Dermis microvascular lymphatic vessel endothelial cell (primary cell): ENCODE results near the gene SHLD2. TPM values are rescaled to one million over a fixed set of nuclear protein-coding genes. Genes with fewer than 3 reads are reported as not detected.
A peak's percentile ranks its signal among the peaks of the same experiment; 100 is the strongest.
"Not testable (repeated sequence)": the region's sequence is repeated elsewhere in the genome, so short reads cannot be mapped to it uniquely, and the experiment has no call there.

Experiments
- DNase-seq, 2 donors: peaks; one replicate each; pipeline versions ENCODE4 v3.0.0 to v3.0.0-alpha.2; 2010; ENCODE audit warnings: low read depth in 2 of 2
- total RNA-seq: library from RNA; depleted of rRNA; stranded (reverse); fragments of >200 nt; gene quantifications from 2 replicates; pipeline ENCODE4 v1.2.1, GENCODE V29; 2014

SHLD2 gene
- total RNA-seq, 1 donor from 2014 or later = 17.6 TPM

- DNase-seq = not testable (repeated sequence)
These were observed 47.5 kb downstream of the SHLD2 start for GRCh38 chr10:87142230-87143108.

GRCh38 chr10:87143109-87143418 is 48.1 kb downstream of the SHLD2 start:
- DNase-seq = not testable (repeated sequence)

- not testable (repeated sequence) for DNase-seq
These were observed 50.6 kb downstream of the SHLD2 start for GRCh38 chr10:87145598-87145997.

- not testable (repeated sequence) for DNase-seq
These were observed 54.1 kb downstream of the SHLD2 start for GRCh38 chr10:87149020-87149609.

- not testable (repeated sequence) for DNase-seq
These were observed 56.5 kb downstream of the SHLD2 start for GRCh38 chr10:87151516-87151915.

GRCh38 chr10:87156841-87157240 is 61.8 kb downstream of the SHLD2 start:
- DNase-seq = not testable (repeated sequence)

- DNase-seq = not testable (repeated sequence)
These were observed 62.8 kb downstream of the SHLD2 start for GRCh38 chr10:87157821-87158220.

- not testable (repeated sequence) for DNase-seq
These were observed 67.8 kb downstream of the SHLD2 start for GRCh38 chr10:87162703-87163293.

GRCh38 chr10:87163414-87163813 is 68.4 kb downstream of the SHLD2 start:
- not testable (repeated sequence) for DNase-seq

GRCh38 chr10:87169857-87170256 is 74.9 kb downstream of the SHLD2 start:
- not testable (repeated sequence) for DNase-seq

- not testable (repeated sequence) for DNase-seq
These were observed 75.7 kb downstream of the SHLD2 start for GRCh38 chr10:87170705-87171104.

- not testable (repeated sequence) for DNase-seq
These were observed 76.7 kb downstream of the SHLD2 start for GRCh38 chr10:87171670-87172069.

- not testable (repeated sequence) for DNase-seq
These were observed 77.2 kb downstream of the SHLD2 start for GRCh38 chr10:87172178-87172577.

- DNase-seq = not testable (repeated sequence)
These were observed 82.6 kb downstream of the SHLD2 start for GRCh38 chr10:87177587-87177986.

- DNase-seq = not testable (repeated sequence)
These were observed 89.4 kb downstream of the SHLD2 start for GRCh38 chr10:87184421-87184820.

- not testable (repeated sequence) for DNase-seq
These were observed 91.0 kb downstream of the SHLD2 start for GRCh38 chr10:87186016-87186415.

GRCh38 chr10:87187573-87187972 is 92.6 kb downstream of the SHLD2 start:
- DNase-seq = not testable (repeated sequence)

GRCh38 chr10:87191841-87192240 is 96.8 kb downstream of the SHLD2 start:
- DNase-seq = not testable (repeated sequence)

- DNase-seq = peak in 1 of 2 donors; percentile 7
These were observed 105.9 kb downstream of the SHLD2 start for GRCh38 chr10:87200924-87201323.

- not testable (repeated sequence) for DNase-seq
These were observed 109.8 kb downstream of the SHLD2 start for GRCh38 chr10:87204801-87205200.

- DNase-seq = peak in 1 of 2 donors; percentile 44
These were observed 111.9 kb downstream of the SHLD2 start for GRCh38 chr10:87206922-87207321.

- DNase-seq = not testable (repeated sequence)
These were observed 115.3 kb downstream of the SHLD2 start for GRCh38 chr10:87210309-87210708.
